AG09319 (cell line): ENCODE measurements around the gene STAG2.
"Not testable (repeated sequence)": the region's sequence is repeated elsewhere in the genome, so short reads cannot be mapped to it uniquely, and the experiment has no call there.

Source experiments
- DNase-seq: peaks from one replicate; pipeline ENCODE4 v3.0.0-alpha.2; 2010; ENCODE audit warnings: low read depth; ENCODE audit errors: extremely low read depth
- TF ChIP-seq, protein P1 (sequence below): IDR thresholded peaks from 2 replicates; pipeline ENCODE4 v1.5.1; 2011; ENCODE audit warnings: low read depth, mild to moderate bottlenecking, inconsistent platforms, low read length, moderate library complexity

STAG2 gene

DNA sequence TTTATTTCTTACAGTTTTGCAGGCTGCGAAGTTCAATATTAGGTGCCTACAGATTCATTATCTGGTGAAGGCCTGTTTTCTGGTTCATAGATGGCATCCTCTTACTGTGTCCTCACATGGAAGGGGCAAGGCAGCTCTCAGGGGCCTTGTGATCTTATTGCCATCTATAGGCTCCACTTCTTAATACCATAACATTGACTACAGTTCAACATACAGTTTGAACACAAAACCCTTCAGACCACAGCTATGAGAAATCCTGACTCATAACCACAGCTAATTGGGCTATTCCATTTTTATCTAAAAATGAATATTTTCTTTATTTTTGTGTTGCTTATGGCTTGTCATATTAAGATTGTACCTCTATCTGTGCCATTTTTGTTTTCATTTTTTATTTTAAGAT, 72.3 kb downstream of the STAG2 start:
- TF ChIP-seq, protein P1, sequence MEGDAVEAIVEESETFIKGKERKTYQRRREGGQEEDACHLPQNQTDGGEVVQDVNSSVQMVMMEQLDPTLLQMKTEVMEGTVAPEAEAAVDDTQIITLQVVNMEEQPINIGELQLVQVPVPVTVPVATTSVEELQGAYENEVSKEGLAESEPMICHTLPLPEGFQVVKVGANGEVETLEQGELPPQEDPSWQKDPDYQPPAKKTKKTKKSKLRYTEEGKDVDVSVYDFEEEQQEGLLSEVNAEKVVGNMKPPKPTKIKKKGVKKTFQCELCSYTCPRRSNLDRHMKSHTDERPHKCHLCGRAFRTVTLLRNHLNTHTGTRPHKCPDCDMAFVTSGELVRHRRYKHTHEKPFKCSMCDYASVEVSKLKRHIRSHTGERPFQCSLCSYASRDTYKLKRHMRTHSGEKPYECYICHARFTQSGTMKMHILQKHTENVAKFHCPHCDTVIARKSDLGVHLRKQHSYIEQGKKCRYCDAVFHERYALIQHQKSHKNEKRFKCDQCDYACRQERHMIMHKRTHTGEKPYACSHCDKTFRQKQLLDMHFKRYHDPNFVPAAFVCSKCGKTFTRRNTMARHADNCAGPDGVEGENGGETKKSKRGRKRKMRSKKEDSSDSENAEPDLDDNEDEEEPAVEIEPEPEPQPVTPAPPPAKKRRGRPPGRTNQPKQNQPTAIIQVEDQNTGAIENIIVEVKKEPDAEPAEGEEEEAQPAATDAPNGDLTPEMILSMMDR, result no peak
- DNase-seq, result no peak

DNA sequence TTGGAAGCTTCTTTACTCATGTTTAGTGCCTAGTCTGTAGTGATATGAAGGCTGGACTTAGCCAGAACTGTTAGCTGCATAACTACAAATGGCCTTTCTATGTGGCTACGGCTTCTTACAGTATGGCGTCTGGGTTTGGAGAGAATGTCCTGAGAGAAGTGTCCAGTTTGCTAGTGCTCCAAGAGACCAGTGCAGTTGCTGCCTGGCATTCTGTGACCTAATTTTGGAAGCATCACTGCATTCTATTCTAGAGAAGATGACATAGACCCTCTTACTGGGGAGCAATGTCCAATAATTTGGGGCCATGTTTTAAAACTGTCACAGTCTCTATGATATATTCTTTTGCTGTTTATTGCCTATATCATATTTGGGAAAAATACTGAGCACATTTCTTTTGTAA, 74.2 kb downstream of the STAG2 start:
- no peak for DNase-seq
- TF ChIP-seq, protein P1, result no peak

DNA sequence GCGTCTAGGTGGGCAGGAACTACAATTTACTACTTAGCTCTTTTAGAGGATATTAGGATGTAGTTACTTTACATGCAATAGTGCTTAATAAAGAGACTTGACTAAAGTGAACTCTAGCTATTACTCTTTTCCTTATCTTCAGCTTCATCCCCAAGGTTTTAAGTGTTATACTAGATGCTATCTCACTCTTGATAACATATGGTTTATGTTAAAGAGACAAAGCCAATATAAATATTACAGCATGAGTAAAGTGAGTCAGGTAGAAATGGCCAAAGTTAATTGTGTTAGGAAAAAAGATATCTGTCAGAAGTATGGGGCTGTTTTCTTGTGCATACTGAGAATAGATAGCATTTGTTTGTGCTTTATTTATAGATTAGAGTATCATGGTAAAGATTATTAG, 80.5 kb downstream of the STAG2 start:
- TF ChIP-seq, protein P1, result no peak
- no peak for DNase-seq

DNA sequence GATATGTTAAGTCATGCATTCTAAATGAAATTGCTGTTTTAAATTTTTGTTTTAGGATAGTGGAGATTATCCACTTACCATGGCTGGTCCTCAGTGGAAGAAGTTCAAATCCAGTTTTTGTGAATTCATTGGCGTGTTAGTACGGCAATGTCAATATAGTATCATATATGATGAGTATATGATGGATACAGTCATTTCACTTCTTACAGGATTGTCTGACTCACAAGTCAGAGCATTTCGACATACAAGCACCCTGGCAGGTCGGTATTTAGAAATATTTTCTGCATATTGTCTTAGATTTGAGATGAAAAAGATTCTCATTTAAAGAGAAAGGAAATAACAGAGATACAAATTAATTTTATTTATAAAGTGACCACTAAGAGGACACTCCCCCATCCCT, 83.6 kb downstream of the STAG2 start:
- DNase-seq, result no peak
- TF ChIP-seq, protein P1, result no peak

DNA sequence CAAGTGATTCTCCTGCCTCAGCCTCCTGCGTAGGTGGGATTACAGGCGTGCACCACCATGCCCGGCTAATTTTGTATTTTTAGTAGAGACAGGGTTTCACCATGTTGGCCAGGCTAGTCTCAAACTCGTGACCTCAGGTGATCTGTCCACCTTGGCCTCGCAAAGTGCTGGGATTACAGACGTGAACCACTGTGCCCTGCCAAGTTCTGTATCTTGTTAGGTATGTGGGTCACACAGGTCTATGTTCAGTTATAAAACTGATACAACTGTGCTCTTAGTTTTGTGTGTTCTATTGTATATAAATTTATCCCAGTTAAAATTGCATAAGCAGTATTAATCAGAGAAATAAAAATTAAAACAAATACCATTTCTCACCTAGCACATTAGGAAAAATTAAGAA, 122.9 kb downstream of the STAG2 start:
- not testable (repeated sequence) for DNase-seq

GRCh38 chrX:124085063-124085462, 123.6 kb downstream of the STAG2 start:
- TF ChIP-seq, protein P1, result no peak
- no peak for DNase-seq

DNA sequence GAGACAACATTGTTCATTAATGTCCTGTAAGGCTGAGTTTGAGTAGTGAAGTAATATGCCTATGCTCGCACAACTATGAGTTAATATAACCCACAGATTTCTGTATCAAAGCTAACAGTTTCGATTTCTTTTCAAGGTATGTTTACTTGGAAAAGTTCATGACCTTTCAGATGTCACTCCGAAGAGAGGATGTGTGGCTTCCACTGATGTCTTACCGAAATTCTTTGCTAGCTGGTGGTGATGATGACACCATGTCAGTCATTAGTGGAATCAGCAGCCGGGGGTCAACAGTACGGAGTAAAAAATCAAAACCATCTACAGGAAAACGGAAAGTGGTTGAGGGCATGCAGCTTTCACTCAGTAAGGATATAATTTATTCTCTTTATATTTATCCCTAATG, 124.9 kb downstream of the STAG2 start:
- TF ChIP-seq, protein P1, result no peak
- DNase-seq, result no peak

DNA sequence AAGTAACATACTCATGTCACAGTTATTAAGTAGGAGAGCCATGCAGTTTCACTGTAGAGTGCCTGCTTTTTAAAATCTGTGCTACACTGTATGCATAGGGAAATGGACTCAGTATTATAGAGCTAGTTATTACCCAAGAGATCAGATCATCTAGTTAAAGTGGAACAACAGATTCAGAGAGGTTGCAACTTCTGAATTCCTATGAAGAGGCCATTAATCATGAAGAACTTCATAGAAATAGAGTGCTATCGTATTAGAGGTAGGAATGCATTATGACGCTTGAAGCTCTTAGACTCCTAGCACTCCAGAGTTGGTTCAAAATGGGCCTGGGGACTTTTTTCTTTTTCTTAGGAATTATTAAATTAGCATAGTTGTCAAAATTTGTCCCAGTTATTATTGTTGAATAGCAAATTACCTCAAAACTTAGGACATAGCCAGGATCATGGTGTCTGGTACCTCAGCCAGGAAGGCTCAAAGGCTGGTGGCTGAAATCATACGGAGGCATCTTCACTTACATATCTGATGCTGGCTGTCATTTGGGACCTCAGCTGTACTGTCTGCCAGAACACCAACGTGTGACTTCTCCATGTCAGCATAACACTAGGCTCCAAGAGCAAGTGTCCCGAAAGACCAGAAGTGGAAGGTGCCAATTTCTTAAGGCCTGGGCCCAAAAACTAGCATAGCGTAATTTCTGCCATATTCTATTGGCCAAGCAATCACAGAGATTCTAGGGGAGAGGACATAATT, 125.7 kb downstream of the STAG2 start:
- DNase-seq, result no peak
- TF ChIP-seq, protein P1, result no peak
